Fibroblast of villous mesenchyme (primary cell): ENCODE data around the gene RBM10. TPM values are rescaled to one million over a fixed set of nuclear protein-coding genes. Genes with fewer than 3 reads are reported as not detected.

ENCODE experiments used
- DNase-seq: peaks from one replicate; pipeline ENCODE4 v3.0.0-alpha.2; 2010; ENCODE audit warnings: low read depth
- H3K4me3 ChIP-seq: 2 replicates; pipeline ENCODE4 v1.5.1; 2011; ENCODE audit warnings: low read depth, mild to moderate bottlenecking, low read length
- CTCF ChIP-seq: IDR thresholded peaks from 2 replicates; pipeline ENCODE4 v1.5.1; 2012; ENCODE audit warnings: low read depth, mild to moderate bottlenecking, low read length; ENCODE audit not compliant: insufficient read depth
- total RNA-seq: library from RNA; depleted of rRNA; stranded (reverse); fragments of >200 nt; gene quantifications from 2 replicates; pipeline ENCODE4 v1.2.3, GENCODE V29; 2012

The RBM10 gene
- total RNA-seq, 1 donor: 49.2 TPM

DNA sequence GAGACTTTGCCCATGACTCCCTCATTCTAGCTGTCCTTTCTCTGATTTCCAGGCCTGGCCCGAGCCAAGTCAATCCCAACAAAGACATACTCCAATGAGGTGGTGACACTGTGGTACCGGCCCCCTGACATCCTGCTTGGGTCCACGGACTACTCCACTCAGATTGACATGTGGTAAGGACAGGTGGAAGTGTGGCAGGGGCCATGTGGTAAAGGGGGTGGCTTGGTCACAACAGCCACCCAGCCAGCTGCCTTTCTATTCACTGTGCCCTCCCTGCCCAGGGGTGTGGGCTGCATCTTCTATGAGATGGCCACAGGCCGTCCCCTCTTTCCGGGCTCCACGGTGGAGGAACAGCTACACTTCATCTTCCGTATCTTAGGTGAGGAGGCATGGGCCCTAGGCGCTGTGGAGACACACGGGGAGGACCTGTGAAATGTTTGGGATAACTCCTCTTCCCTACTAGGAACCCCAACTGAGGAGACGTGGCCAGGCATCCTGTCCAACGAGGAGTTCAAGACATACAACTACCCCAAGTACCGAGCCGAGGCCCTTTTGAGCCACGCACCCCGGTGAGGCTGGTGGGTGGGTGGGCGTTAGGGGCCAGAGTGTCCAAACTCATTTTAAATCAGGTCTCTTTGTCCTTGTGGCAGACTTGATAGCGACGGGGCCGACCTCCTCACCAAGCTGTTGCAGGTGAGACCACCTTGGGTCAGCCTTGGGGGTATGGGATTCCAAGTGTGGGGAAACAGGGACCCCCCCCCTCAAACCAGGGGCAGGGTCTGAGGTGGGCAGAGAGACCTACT is 81.7 kb downstream of the RBM10 start:
- no peak overlapping the region for H3K4me3 ChIP-seq
- no peak for TF ChIP-seq CTCF
- no peak for DNase-seq

DNA sequence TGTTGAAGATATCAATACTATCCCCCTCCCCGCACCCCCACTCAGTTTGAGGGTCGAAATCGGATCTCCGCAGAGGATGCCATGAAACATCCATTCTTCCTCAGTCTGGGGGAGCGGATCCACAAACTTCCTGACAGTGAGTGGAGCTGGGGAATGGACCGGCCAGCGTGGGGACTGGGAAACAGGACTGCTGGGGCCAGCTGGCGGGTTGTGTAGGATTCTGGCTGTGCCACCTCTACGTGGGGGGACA is 82.2 kb downstream of the RBM10 start:
- no peak for DNase-seq
- TF ChIP-seq CTCF: no peak
- H3K4me3 ChIP-seq: no peak overlapping the region

DNA sequence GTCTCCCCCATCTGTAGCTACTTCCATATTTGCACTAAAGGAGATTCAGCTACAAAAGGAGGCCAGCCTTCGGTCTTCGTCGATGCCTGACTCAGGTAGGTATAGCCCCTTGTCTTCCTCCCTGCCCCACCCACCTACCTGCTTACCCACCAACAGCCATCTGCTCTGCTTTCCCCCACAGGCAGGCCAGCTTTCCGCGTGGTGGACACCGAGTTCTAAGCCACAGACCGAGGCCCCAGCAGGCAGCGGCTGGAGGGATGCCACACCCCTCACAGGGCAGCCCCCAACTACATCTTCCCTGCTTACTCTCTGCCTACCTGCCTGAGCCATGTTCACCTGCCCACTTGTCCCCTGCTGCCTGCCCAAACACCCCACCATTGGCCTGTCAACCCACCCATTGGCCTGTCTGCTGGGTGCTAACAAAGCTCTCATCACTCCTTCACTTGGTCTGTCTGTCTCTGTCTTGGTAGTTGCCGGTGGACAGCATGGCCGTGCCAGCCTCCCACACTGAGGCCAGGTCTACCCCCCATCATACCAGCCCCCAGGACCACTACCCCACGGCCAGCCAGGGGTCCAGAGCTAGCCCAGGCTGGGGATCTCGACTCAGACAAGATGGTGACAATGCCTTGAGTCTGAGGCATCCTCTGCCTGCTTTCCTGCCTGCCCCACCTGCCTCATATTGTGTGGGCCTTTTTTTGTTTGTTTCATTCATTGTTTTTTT is 83.7 kb downstream of the RBM10 start:
- no peak for DNase-seq
- no peak for TF ChIP-seq CTCF
- no peak overlapping the region for H3K4me3 ChIP-seq

- no peak for DNase-seq
- no peak for TF ChIP-seq CTCF
- H3K4me3 ChIP-seq: no peak overlapping the region
Measured at GRCh38 chrX:47229427-47229826, 84.4 kb downstream of the RBM10 start.

DNA sequence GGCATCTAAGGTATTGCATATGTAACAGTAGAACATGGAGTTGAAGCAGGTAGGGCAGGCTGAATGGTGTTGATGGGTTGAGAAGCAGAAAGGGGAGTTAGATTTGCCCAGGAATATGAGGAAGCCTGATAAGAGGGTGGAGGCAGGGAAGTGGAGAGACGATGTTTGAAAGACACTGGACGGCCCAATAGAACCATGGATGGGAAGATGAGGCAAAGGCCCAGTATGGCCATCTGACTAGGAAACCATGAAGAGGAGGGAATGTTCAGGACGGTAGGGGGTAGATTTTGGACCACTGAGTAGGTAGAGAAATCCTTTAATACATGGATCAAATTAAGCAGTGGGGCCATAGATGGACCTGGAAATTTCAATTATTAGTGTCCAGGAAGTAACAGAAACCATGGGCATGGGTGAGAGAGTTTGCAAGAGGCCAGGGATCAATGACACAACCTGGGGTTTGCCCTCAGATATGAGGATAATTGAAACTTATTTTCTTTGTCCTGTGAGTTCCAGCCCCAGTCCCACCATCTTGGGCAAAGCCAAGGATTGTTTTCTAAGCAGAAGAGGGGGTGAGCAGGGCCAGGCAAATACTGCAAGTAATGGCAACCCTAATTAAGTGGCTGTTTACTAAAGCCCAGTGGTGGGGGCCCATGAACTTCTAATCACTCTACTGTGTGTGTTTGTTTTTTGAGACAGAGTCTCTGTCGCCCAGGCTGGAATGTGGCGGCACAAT is 85.3 kb downstream of the RBM10 start:
- H3K4me3 ChIP-seq: no peak overlapping the region
- DNase-seq: no peak

GRCh38 chrX:47231167-47231566 is 86.1 kb downstream of the RBM10 start:
- no peak overlapping the region for H3K4me3 ChIP-seq
- DNase-seq: no peak
- no peak for TF ChIP-seq CTCF

More for the DNA sequence above, 85.3 kb downstream of the RBM10 start:
- TF ChIP-seq CTCF: no peak
